HG03135 (cell line): ENCODE measurements around the gene NCOA3.
"Not testable (repeated sequence)": the region's sequence is repeated elsewhere in the genome, so short reads cannot be mapped to it uniquely, and the experiment has no call there.

Experiments used
- ATAC-seq: cut with Tn5 transposase; IDR thresholded peaks from one replicate; pipeline ENCODE4 v1.9.1; 2021; ENCODE audit warnings: mild to moderate bottlenecking, moderate library complexity; ENCODE audit not compliant: unreplicated experiment

Gene NCOA3

GRCh38 chr20:47595138-47595537 lies 93.5 kb downstream of the NCOA3 start:
- not testable (repeated sequence) for ATAC-seq

GRCh38 chr20:47596003-47596571 lies 94.4 kb downstream of the NCOA3 start:
- no peak for ATAC-seq

- no peak for ATAC-seq
Measured at GRCh38 chr20:47597090-47597489, 95.4 kb downstream of the NCOA3 start.

GRCh38 chr20:47598911-47599744 lies 97.4 kb downstream of the NCOA3 start:
- ATAC-seq = no peak

DNA sequence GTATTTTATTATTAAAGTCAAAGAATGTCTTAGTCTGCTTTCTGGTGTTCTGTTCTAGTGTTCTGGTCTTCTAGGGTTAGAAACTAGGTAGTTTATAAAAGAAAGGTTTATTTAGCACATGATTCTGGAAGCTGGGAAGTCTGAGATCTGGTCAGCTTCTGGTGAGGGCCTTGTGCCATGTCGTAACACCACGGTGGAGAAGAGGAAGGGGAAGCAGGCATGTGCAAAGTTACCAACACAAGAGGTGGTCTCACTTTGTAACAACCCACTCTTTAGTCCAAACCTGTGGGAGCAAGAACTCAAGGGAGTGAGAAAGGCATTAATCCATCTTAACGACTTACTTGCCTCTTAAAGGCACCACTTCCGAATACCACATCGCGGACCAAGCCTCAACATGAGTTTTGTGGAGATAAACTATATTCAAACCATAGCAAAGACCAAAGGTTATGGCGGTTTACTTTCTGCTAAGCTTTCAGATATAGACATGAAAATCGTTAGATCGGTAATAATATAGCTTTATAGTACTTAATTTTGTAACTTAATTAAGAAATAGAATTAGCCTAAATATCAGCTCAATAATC lies 99.4 kb downstream of the NCOA3 start:
- no peak for ATAC-seq

DNA sequence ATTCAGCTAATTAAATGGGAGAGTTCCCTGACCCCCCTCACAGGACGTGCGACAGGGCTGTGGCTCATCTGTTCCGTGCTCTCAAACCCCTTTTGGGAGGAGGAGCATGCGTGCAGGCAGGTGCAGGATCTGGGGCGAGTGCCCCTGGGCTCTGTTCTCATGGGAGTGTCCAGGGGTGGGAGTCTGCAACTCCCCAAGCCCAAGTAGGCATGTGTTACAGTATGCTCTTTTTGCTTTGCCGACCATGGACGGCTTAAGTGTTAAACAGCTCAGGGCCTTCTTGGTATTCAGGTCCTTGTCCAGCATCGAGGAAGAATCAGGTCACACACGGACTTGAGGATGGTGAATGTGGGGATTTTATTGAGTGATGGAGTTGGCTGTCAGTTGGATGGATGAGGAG lies 101.6 kb downstream of the NCOA3 start:
- ATAC-seq = no peak

GRCh38 chr20:47605673-47606413 lies 104.2 kb downstream of the NCOA3 start:
- ATAC-seq = no peak

- ATAC-seq = no peak
Measured at GRCh38 chr20:47606414-47606982, 104.8 kb downstream of the NCOA3 start.

- no peak for ATAC-seq
Measured at GRCh38 chr20:47606983-47607613, 105.4 kb downstream of the NCOA3 start.

GRCh38 chr20:47609001-47609400 lies 107.3 kb downstream of the NCOA3 start:
- ATAC-seq = no peak

GRCh38 chr20:47610247-47610944 lies 108.7 kb downstream of the NCOA3 start:
- no peak for ATAC-seq

- ATAC-seq = no peak
Measured at GRCh38 chr20:47610945-47611250, 109.2 kb downstream of the NCOA3 start.

DNA sequence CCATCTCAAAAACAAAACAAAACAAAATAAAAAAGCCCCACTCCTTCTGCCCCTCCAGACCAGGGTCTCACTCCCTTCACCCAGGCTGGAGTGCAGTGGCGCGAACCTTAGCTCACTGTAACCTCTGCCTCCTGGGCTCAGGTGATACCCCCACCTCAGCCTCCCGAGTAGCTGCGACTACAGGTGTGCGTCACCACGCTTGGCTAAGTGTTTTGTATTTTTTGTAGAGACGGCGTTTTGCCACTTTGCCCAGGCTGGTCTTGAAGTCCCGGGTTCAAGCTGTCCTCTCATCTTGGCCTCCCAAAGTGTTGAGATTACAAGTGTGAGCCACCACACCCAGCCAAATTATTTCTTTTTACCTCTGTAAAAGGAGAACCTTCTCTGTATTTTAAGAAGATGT lies 110.1 kb downstream of the NCOA3 start:
- no peak for ATAC-seq

- no peak for ATAC-seq
Measured at GRCh38 chr20:47612670-47613069, 111.0 kb downstream of the NCOA3 start.

- no peak for ATAC-seq
Measured at GRCh38 chr20:47614703-47615309, 113.1 kb downstream of the NCOA3 start.

- ATAC-seq = no peak
Measured at GRCh38 chr20:47618479-47618878, 116.8 kb downstream of the NCOA3 start.

GRCh38 chr20:47620808-47621805 lies 119.4 kb downstream of the NCOA3 start:
- no peak for ATAC-seq

GRCh38 chr20:47622118-47622665 lies 120.5 kb downstream of the NCOA3 start:
- ATAC-seq = no peak
